Lower leg skin (tissue), 3 donors: ENCODE measurements around the gene C9orf85.

ENCODE experiments used
- POLR2A ChIP-seq, 2 donors: fragments of 450-650 bp; IDR thresholded peaks; one replicate each; pipeline ENCODE4 v1.6.1; 2016 to 2017; ENCODE audit warnings: antibody characterized with exemption in 2 of 2, mild to moderate bottlenecking in 1 of 2, moderate library complexity in 1 of 2
- TF ChIP-seq, protein P1 (sequence below), 3 donors: fragments of 450-650 bp; IDR thresholded peaks; one replicate each; pipeline ENCODE4 v1.5.1; 2016; ENCODE audit warnings: antibody characterized with exemption in 3 of 3, mild to moderate bottlenecking in 3 of 3, moderate library complexity in 2 of 3

DNA sequence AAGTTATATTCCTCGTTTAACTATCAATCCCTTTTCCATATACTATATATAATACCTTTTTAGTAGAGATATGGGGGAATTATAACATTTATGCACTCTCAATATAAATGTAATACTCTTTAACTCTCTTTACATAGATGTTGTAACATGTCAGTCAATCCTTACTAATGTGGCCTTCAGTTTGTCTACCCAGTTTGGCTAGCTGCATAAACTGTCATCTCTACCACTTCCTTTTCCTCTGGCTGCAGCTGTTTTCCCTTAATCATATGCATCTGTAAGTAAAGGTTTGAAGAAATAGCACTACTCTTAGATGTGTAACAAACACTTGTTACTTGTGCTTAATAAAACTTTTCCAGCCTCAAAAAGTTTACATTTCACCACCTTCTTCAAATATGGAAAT is 13.9 kb upstream of the C9orf85 start:
- TF ChIP-seq, protein P1, sequence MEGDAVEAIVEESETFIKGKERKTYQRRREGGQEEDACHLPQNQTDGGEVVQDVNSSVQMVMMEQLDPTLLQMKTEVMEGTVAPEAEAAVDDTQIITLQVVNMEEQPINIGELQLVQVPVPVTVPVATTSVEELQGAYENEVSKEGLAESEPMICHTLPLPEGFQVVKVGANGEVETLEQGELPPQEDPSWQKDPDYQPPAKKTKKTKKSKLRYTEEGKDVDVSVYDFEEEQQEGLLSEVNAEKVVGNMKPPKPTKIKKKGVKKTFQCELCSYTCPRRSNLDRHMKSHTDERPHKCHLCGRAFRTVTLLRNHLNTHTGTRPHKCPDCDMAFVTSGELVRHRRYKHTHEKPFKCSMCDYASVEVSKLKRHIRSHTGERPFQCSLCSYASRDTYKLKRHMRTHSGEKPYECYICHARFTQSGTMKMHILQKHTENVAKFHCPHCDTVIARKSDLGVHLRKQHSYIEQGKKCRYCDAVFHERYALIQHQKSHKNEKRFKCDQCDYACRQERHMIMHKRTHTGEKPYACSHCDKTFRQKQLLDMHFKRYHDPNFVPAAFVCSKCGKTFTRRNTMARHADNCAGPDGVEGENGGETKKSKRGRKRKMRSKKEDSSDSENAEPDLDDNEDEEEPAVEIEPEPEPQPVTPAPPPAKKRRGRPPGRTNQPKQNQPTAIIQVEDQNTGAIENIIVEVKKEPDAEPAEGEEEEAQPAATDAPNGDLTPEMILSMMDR (IDR thresholded peaks at IDR 0.05) = no peak
- TF ChIP-seq POLR2A (IDR thresholded peaks at IDR 0.05) = no peak
